ENCODE data around the gene ARHGEF16. TPM values are rescaled to one million over a fixed set of nuclear protein-coding genes. Genes with fewer than 3 reads are reported as not detected.

ARHGEF16 gene
- total RNA-seq, 1 experiment from 2014 or later: 17.2 TPM

- TF ChIP-seq ATF3 (CRISPR knock-in tag; conservative IDR thresholded peaks at IDR 0.05) (no peak), E2F1 (CRISPR knock-in tag; IDR thresholded peaks at IDR 0.05) (no peak), CDX4 (CRISPR knock-in tag; IDR thresholded peaks at IDR 0.05; ENCODE audit: borderline replicate concordance) (no peak), ZNF138 (CRISPR knock-in tag; conservative IDR thresholded peaks at IDR 0.05) (no peak), RELA (CRISPR knock-in tag; IDR thresholded peaks at IDR 0.05; ENCODE audit: borderline replicate concordance) (0 out of 2 replicates have a peak, but pooled peaks have one; percentile 45), NFATC4 (CRISPR knock-in tag; IDR thresholded peaks at IDR 0.05) (no peak), SP1 (CRISPR knock-in tag; conservative IDR thresholded peaks at IDR 0.05) (peak; percentile 34; the same call in 1 of the 2 replicates), NFE2L1 (CRISPR knock-in tag; IDR thresholded peaks at IDR 0.05) (peak; percentile 80; the same call in 1 of the 2 replicates), FOXP1 (CRISPR knock-in tag; IDR thresholded peaks at IDR 0.05; ENCODE audit: borderline replicate concordance) (peak; percentile 34; the same call in 1 of the 2 replicates), USF2 (CRISPR knock-in tag; IDR thresholded peaks at IDR 0.05) (peak; percentile 94), FOXP4 (CRISPR knock-in tag; IDR thresholded peaks at IDR 0.05) (no peak; the same call in 1 of the 2 replicates), ZMAT4 (CRISPR knock-in tag; IDR thresholded peaks at IDR 0.05) (no peak), OVOL2 (CRISPR knock-in tag; IDR thresholded peaks at IDR 0.05; ENCODE audit: borderline replicate concordance) (no peak), ATF1 (CRISPR knock-in tag; IDR thresholded peaks at IDR 0.05) (no peak), ELF4 (CRISPR knock-in tag; IDR thresholded peaks at IDR 0.05; ENCODE audit: low read depth) (no peak), ZNF317 (CRISPR knock-in tag; IDR thresholded peaks at IDR 0.05; ENCODE audit: borderline replicate concordance, low read depth) (no peak), ZSCAN18 (CRISPR knock-in tag; IDR thresholded peaks at IDR 0.05) (no peak), IRF2 (CRISPR knock-in tag; IDR thresholded peaks at IDR 0.05; ENCODE audit: borderline replicate concordance, low read depth) (no peak), ZBTB43 (CRISPR knock-in tag; IDR thresholded peaks at IDR 0.05) (peak; percentile 41; the same call in 1 of the 2 replicates)
- TF ChIP-seq, protein P1, sequence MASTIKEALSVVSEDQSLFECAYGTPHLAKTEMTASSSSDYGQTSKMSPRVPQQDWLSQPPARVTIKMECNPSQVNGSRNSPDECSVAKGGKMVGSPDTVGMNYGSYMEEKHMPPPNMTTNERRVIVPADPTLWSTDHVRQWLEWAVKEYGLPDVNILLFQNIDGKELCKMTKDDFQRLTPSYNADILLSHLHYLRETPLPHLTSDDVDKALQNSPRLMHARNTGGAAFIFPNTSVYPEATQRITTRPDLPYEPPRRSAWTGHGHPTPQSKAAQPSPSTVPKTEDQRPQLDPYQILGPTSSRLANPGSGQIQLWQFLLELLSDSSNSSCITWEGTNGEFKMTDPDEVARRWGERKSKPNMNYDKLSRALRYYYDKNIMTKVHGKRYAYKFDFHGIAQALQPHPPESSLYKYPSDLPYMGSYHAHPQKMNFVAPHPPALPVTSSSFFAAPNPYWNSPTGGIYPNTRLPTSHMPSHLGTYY (CRISPR knock-in tag; IDR thresholded peaks at IDR 0.05): no peak
- TF ChIP-seq, protein P2, sequence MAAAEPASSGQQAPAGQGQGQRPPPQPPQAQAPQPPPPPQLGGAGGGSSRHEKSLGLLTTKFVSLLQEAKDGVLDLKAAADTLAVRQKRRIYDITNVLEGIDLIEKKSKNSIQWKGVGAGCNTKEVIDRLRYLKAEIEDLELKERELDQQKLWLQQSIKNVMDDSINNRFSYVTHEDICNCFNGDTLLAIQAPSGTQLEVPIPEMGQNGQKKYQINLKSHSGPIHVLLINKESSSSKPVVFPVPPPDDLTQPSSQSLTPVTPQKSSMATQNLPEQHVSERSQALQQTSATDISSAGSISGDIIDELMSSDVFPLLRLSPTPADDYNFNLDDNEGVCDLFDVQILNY (CRISPR knock-in tag; IDR thresholded peaks at IDR 0.05): peak; percentile 90
- TF ChIP-seq, protein P3, sequence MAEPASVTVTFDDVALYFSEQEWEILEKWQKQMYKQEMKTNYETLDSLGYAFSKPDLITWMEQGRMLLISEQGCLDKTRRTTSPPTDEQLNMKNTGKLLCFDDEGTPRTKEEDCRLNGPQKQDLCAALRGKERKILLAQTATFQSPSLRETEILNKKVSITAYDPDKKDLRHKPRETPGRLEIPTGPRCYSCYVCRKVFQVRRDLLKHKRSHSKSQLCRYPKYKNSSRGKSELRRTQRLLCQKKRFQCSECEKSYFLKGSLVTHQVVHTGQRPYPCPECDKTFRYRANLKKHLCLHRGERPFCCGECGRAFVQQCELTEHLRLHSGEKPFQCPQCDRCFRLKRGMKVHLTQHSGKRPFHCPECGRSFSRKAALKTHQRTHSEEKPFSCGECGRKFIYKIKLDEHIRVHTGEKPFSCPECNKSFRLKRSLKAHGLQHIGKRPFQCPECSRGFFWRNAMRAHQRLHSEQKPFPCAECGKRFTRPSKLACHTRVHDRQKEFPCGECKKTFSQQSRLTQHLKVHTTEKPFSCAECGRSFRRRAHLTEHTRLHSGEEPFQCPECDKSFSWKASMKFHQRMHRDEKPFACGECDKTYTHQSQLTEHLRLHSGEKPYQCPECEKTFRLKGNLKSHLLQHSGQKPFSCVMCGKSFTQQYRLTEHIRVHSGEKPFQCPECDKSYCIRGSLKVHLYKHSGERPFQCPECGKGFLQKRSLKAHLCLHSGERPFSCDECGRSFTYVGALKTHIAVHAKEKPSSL (CRISPR knock-in tag; conservative IDR thresholded peaks at IDR 0.05): no peak
Observed at GRCh38 chr1:3453891-3454810, at the start of gene ARHGEF16 (continued).

Measured in WTC11 (cell line).